ENCODE data around the gene SERPINF2. TPM values are rescaled to one million over a fixed set of nuclear protein-coding genes. Genes with fewer than 3 reads are reported as not detected.
"Not testable (repeated sequence)": the region's sequence is repeated elsewhere in the genome, so short reads cannot be mapped to it uniquely, and the experiment has no call there.

The SERPINF2 gene
- total and polyA plus RNA-seq, 2 donors from 2014 or later: 30.6 to 209 TPM

GRCh38 chr17:1697681-1698080 lies 45.0 kb upstream of the SERPINF2 start:
- no peak overlapping the region for H3K4me3 ChIP-seq (ENCODE audit: low read length in 3 of 3)
- no peak overlapping the region for H3K27ac ChIP-seq (ENCODE audit: low read depth in 2 of 2, low read length in 2 of 2)
- no peak for DNase-seq
- intact Hi-C loops (cut with DNase I): no loop called here
- H3K36me3 ChIP-seq (ENCODE audit: control insufficient read depth in 2 of 3, insufficient read depth in 3 of 3, low read length in 3 of 3): no peaks in the 10 kb centered on the region
- no peak for TF ChIP-seq CTCF (IDR thresholded peaks at IDR 0.05; ENCODE audit: borderline replicate concordance, extremely low read depth, insufficient read depth)
- H3K9ac ChIP-seq (ENCODE audit: low read length in 3 of 3): no peak overlapping the region
- H3K9me3 ChIP-seq (ENCODE audit: control insufficient read depth in 2 of 3, insufficient read depth in 1 of 3, low read length in 3 of 3): no peaks in the 10 kb centered on the region
- H3K27me3 ChIP-seq (ENCODE audit: control insufficient read depth, insufficient read depth, low read length): no peaks in the 10 kb centered on the region
- H3K4me1 ChIP-seq (ENCODE audit: control insufficient read depth in 2 of 3, insufficient read depth in 2 of 3, low read depth in 1 of 3, low read length in 3 of 3): no peaks in the 10 kb centered on the region
- FAIRE-seq: no peak

GRCh38 chr17:1699891-1700290 lies 42.8 kb upstream of the SERPINF2 start:
- H3K9ac ChIP-seq (ENCODE audit: low read length in 3 of 3); H3K9me3 ChIP-seq (ENCODE audit: control insufficient read depth in 2 of 3, insufficient read depth in 1 of 3, low read length in 3 of 3); H3K4me3 ChIP-seq (ENCODE audit: low read length in 3 of 3); intact Hi-C loops (cut with DNase I); DNase-seq; H3K27me3 ChIP-seq (ENCODE audit: control insufficient read depth, insufficient read depth, low read length); H3K4me1 ChIP-seq (ENCODE audit: control insufficient read depth in 2 of 3, insufficient read depth in 2 of 3, low read depth in 1 of 3, low read length in 3 of 3); H3K36me3 ChIP-seq (ENCODE audit: control insufficient read depth in 2 of 3, insufficient read depth in 3 of 3, low read length in 3 of 3); H3K27ac ChIP-seq (ENCODE audit: low read depth in 2 of 2, low read length in 2 of 2); FAIRE-seq: not testable (repeated sequence)

- no peak overlapping the region for H3K27ac ChIP-seq (ENCODE audit: low read depth in 2 of 2, low read length in 2 of 2)
- H3K9me3 ChIP-seq (ENCODE audit: control insufficient read depth in 2 of 3, insufficient read depth in 1 of 3, low read length in 3 of 3): no peaks in the 10 kb centered on the region
- no peaks in the 10 kb centered on the region for H3K36me3 ChIP-seq (ENCODE audit: control insufficient read depth in 2 of 3, insufficient read depth in 3 of 3, low read length in 3 of 3)
- no peak overlapping the region for H3K4me3 ChIP-seq (ENCODE audit: low read length in 3 of 3)
- no peaks in the 10 kb centered on the region for H3K4me1 ChIP-seq (ENCODE audit: control insufficient read depth in 2 of 3, insufficient read depth in 2 of 3, low read depth in 1 of 3, low read length in 3 of 3)
- intact Hi-C loops (cut with DNase I): no loop called here
- FAIRE-seq: no peak
- no peak for TF ChIP-seq CTCF (IDR thresholded peaks at IDR 0.05; ENCODE audit: borderline replicate concordance, extremely low read depth, insufficient read depth)
- no peak overlapping the region for H3K9ac ChIP-seq (ENCODE audit: low read length in 3 of 3)
- H3K27me3 ChIP-seq (ENCODE audit: control insufficient read depth, insufficient read depth, low read length): no peaks in the 10 kb centered on the region
- DNase-seq: peak in 1 of 5 donors; percentile 37
These were observed 39.6 kb upstream of the SERPINF2 start for GRCh38 chr17:1703063-1703462.

- Histone ChIP-seq H3K27me3 (ENCODE audit: control insufficient read depth, insufficient read depth, low read length) (no peaks in the 10 kb centered on the region), H3K4me1 (ENCODE audit: control insufficient read depth in 2 of 3, insufficient read depth in 2 of 3, low read depth in 1 of 3, low read length in 3 of 3) (no peaks in the 10 kb centered on the region), H3K36me3 (ENCODE audit: control insufficient read depth in 2 of 3, insufficient read depth in 3 of 3, low read length in 3 of 3) (no peaks in the 10 kb centered on the region), H3K4me3 (ENCODE audit: low read length in 3 of 3) (no peak overlapping the region), H3K9ac (ENCODE audit: low read length in 3 of 3) (no peak overlapping the region), H3K27ac (ENCODE audit: low read depth in 2 of 2, low read length in 2 of 2) (no peak overlapping the region), H3K9me3 (ENCODE audit: control insufficient read depth in 2 of 3, insufficient read depth in 1 of 3, low read length in 3 of 3) (no peaks in the 10 kb centered on the region)
- FAIRE-seq: no peak
- no peak for TF ChIP-seq CTCF (IDR thresholded peaks at IDR 0.05; ENCODE audit: borderline replicate concordance, extremely low read depth, insufficient read depth)
- DNase-seq: no peak
- intact Hi-C loops (cut with DNase I): no loop called here
These were observed 37.7 kb upstream of the SERPINF2 start for GRCh38 chr17:1705004-1705403.

Data from kidney (tissue), 14 donors.